SKM-1 (cell line): ENCODE data around the gene KCNJ3.
"Not testable (repeated sequence)": the region's sequence is repeated elsewhere in the genome, so short reads cannot be mapped to it uniquely, and the experiment has no call there.

Experiments used
- DNase-seq: peaks from one replicate; lab custom pipeline; 2025; ENCODE audit not compliant: unreplicated experiment; lab: John Stamatoyannopoulos, UW

The KCNJ3 gene

GRCh38 chr2:154837035-154837434, 138.5 kb downstream of the KCNJ3 start:
- no peak for DNase-seq

DNA sequence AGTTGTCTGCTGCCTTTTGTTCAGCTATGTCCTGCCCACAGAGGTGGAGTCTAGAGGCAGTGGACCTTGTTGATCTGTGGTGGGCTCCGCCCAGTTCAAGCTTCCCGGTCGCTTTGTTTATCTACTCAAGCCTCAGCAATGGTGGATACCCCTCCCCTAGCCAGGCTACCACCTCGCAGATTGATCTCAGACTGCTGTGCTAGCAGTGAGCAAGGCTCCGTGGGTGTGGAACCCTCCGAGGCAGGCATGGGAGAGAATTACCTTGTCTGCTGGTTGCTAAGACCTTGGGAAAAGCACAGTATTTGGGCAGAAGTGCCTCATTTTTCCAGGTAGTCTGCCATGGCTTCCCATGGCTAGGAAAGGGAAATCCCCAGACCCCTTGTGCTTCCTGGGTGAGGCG, 146.0 kb downstream of the KCNJ3 start:
- no peak for DNase-seq

- DNase-seq: no peak
Measured at GRCh38 chr2:154846842-154847241, 148.3 kb downstream of the KCNJ3 start.

GRCh38 chr2:154849482-154849881, 151.0 kb downstream of the KCNJ3 start:
- DNase-seq: no peak

DNA sequence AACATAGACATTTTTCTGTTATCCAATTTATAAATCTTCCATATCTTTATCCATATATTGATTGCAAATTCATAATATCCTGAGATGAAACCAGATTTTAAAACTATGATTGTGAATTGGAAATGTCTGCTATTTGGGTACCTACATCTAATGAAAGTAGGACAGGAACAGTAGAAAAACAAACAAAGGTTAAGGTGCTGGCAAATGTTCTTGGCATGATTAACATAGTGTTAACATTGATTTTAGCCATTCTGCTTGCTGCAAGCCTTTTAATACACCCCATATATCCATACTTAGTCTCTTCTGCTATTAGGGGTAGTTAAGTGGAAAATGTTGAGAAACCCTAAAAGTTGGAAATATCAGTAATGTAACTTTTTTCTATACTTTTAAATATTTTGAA, 152.0 kb downstream of the KCNJ3 start:
- DNase-seq: no peak

DNA sequence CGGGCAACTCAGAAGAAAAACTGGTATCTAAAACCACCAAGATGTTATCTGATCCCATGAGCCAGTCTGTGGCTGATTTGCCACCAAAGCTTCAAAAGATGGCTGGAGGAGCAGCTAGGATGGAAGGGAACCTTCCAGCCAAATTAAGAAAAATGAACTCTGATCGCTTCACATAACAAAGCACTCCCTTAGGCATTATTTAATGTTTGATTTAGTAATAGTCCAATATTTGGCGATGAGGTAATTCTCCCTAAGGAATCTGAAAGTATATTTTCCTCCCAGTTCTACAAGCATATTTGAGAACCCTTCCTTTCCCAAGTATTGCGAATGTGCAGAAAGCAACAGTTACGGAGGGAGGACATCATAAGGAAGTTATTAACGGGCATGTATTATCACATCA, 156.6 kb downstream of the KCNJ3 start:
- no peak for DNase-seq

- DNase-seq: not testable (repeated sequence)
Measured at GRCh38 chr2:154867151-154867550, 168.7 kb downstream of the KCNJ3 start.

DNA sequence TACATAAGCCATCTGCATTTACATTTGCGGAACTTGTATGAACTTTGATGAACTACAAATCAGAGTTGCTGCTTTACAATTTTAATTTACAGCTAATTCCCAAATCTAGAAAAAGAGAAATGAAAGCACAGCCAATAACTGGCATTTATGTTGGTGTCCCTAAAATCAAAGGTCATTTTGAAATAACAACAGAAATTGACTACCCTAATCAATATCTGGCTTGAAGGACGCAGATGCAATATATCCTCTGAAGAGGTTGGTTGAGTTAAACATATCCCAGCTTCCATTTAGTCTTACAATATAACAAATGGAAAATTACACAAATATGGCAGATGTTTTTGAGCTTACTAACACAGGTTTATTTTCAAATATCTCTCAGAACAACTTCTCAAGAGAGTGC, 177.5 kb downstream of the KCNJ3 start:
- no peak for DNase-seq

- DNase-seq: no peak
Measured at GRCh38 chr2:154882725-154883124, 184.2 kb downstream of the KCNJ3 start.

DNA sequence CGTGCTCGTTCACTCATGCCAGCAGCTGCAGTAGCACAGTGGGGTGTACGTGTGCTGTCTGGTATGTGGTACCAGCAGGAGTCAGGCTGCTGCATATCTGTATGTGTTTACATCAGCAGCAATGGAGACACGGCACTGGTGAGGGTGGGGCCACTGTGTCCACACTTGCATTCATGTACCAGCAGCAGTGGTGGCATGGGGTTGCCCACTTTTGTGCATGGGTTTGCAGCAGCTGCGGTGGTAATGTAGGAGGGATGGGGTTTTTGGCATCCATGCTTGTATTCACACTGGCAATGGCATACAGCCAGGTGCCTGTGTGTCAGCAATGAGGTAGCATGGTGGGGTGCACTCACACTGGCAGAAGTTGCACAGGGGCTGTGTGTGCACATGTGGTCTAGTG, 187.8 kb downstream of the KCNJ3 start:
- no peak for DNase-seq

DNA sequence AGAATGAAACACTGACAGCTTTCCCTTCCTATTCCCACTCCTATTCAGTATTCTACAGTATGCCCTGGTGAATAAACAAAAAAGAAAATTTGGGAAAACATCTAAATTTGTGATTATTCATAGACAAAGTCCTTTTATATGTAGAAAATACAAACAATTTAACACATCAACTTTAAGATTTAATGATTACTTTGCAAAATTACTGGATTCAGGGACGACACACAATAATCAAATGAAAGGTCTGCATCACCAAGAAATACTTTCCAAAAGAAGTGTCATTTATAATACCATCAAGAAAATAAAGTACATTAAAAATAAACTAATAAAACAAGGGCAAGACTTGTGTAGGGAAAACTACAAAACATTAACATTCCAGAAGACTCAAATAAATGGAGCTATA, 199.8 kb downstream of the KCNJ3 start:
- no peak for DNase-seq

GRCh38 chr2:154901063-154901462, 202.6 kb downstream of the KCNJ3 start:
- no peak for DNase-seq
